Caki2 (cell line): ENCODE measurements around the gene PRKCH. TPM values are rescaled to one million over a fixed set of nuclear protein-coding genes. Genes with fewer than 3 reads are reported as not detected.

Source experiments
- DNase-seq: peaks from one replicate; pipeline ENCODE4 v3.0.0-alpha.2; 2015; ENCODE audit warnings: low read depth
- in situ Hi-C: cut with HindIII; loops from 2 replicates; pipeline ENCODE4 v1.10.0; 2016; ENCODE audit warnings: low sequenced_read_pairs, low pct_unique_long_range_greater_than_20kb, mixed read lengths
- total RNA-seq: library from RNA; depleted of rRNA; stranded (reverse); fragments of >200 nt; shearing (Covaris generic); gene quantifications from 2 replicates; pipeline ENCODE4 v1.2.3, GENCODE V29; 2014; ENCODE audit warnings: low replicate concordance

PRKCH gene
- total RNA-seq, 1 experiment from 2014 or later: 1.6 TPM

- in situ Hi-C loops: loop anchor here (25.0 kb wide), 1 partner anchor 252 kb away; no protein-coding TSS in a partner anchor
- DNase-seq: no peak
These were observed 163.6 kb downstream of the PRKCH start for GRCh38 chr14:61484826-61485584.

- DNase-seq: no peak
- in situ Hi-C loops: loop anchor here (25.0 kb wide), 1 partner anchor 252 kb away; no protein-coding TSS in a partner anchor
These were observed 164.3 kb downstream of the PRKCH start for GRCh38 chr14:61485661-61486060.

GRCh38 chr14:61486930-61487495 is 165.6 kb downstream of the PRKCH start:
- in situ Hi-C loops: loop anchor here (25.0 kb wide), 1 partner anchor 250 kb away; no protein-coding TSS in a partner anchor
- DNase-seq: no peak

GRCh38 chr14:61488417-61489401 is 167.3 kb downstream of the PRKCH start:
- DNase-seq: no peak
- in situ Hi-C loops: loop anchor here (25.0 kb wide), 1 partner anchor 249 kb away; no protein-coding TSS in a partner anchor

- in situ Hi-C loops: loop anchor here (25.0 kb wide), 1 partner anchor 248 kb away; no protein-coding TSS in a partner anchor
- no peak for DNase-seq
These were observed 168.1 kb downstream of the PRKCH start for GRCh38 chr14:61489512-61489911.

- in situ Hi-C loops: loop anchor here (25.0 kb wide), 1 partner anchor 247 kb away; no protein-coding TSS in a partner anchor
- no peak for DNase-seq
These were observed 168.6 kb downstream of the PRKCH start for GRCh38 chr14:61489932-61490331.

GRCh38 chr14:61491224-61491623 is 169.8 kb downstream of the PRKCH start:
- no peak for DNase-seq

GRCh38 chr14:61491876-61492434 is 170.6 kb downstream of the PRKCH start:
- in situ Hi-C loops: loop anchor here (25.0 kb wide), 1 partner anchor 245 kb away; no protein-coding TSS in a partner anchor
- no peak for DNase-seq

More at GRCh38 chr14:61491224-61491623, 169.8 kb downstream of the PRKCH start:
- in situ Hi-C loops: loop anchor here (25.0 kb wide), 1 partner anchor 246 kb away; no protein-coding TSS in a partner anchor

GRCh38 chr14:61492474-61492873 is 171.1 kb downstream of the PRKCH start:
- in situ Hi-C loops: loop anchor here (25.0 kb wide), 1 partner anchor 245 kb away; no protein-coding TSS in a partner anchor
- DNase-seq: no peak

- no peak for DNase-seq
- in situ Hi-C loops: loop anchor here (25.0 kb wide), 1 partner anchor 244 kb away; no protein-coding TSS in a partner anchor
These were observed 171.9 kb downstream of the PRKCH start for GRCh38 chr14:61493239-61493638.

- in situ Hi-C loops: loop anchor here (25.0 kb wide), 1 partner anchor 243 kb away; no protein-coding TSS in a partner anchor
These were observed 172.6 kb downstream of the PRKCH start for GRCh38 chr14:61494018-61494417.

GRCh38 chr14:61495809-61496208 is 174.4 kb downstream of the PRKCH start:
- in situ Hi-C loops: loop anchor here (25.0 kb wide), 1 partner anchor 241 kb away; no protein-coding TSS in a partner anchor
- DNase-seq: no peak

More at GRCh38 chr14:61494018-61494417, 172.6 kb downstream of the PRKCH start:
- DNase-seq: no peak

- in situ Hi-C loops: loop anchor here (25.0 kb wide), 1 partner anchor 239 kb away; no protein-coding TSS in a partner anchor
- no peak for DNase-seq
These were observed 176.9 kb downstream of the PRKCH start for GRCh38 chr14:61498303-61498702.

GRCh38 chr14:61498811-61499210 is 177.4 kb downstream of the PRKCH start:
- no peak for DNase-seq

GRCh38 chr14:61499991-61500390 is 178.6 kb downstream of the PRKCH start:
- DNase-seq: no peak
- in situ Hi-C loops: loop anchor here (25.0 kb wide), 1 partner anchor 237 kb away; no protein-coding TSS in a partner anchor

More at GRCh38 chr14:61498811-61499210, 177.4 kb downstream of the PRKCH start:
- in situ Hi-C loops: loop anchor here (25.0 kb wide), 1 partner anchor 238 kb away; no protein-coding TSS in a partner anchor

GRCh38 chr14:61501714-61502458 is 180.5 kb downstream of the PRKCH start:
- in situ Hi-C loops: no loop called here
- no peak for DNase-seq
